PC-3 (cell line): ENCODE data around the gene STK11. TPM values are rescaled to one million over a fixed set of nuclear protein-coding genes. Genes with fewer than 3 reads are reported as not detected.
"Not testable (repeated sequence)": the region's sequence is repeated elsewhere in the genome, so short reads cannot be mapped to it uniquely, and the experiment has no call there.

Experiments
- ATAC-seq: fragments of 200-7000 bp; cut with Tn5 transposase; 2 replicates; pipeline ENCODE4 v1.9.1; 2020; ENCODE audit warnings: mild to moderate bottlenecking, moderate library complexity
- BruUV-seq: library from RNA; stranded (reverse); fragments of 400-500 nt; replicated peaks from 2 replicates; lab custom pipeline; 2021; lab: Mats Ljungman, UMichigan
- CTCF ChIA-PET: fragments of 300-600 bp; sonication (Branson Sonifier 250); formaldehyde crosslinking; loops from one replicate; lab custom pipeline; 2022; ENCODE audit warnings: antibody characterized with exemption; lab: Charles Lee
- POLR2A ChIA-PET: fragments of 300-600 bp; sonication (Branson Sonifier 250); formaldehyde crosslinking; loops from one replicate; lab custom pipeline; 2022; ENCODE audit warnings: antibody characterized with exemption; ENCODE audit not compliant: unreplicated experiment; lab: Charles Lee
- DNase-seq: peaks from one replicate; pipeline ENCODE4 v3.0.0-alpha.2; 2015
- H2AFZ ChIP-seq: fragments of 300-600 bp; sonication (generic); 2 replicates; pipeline ENCODE4 v1.6.0; 2016; ENCODE audit warnings: antibody characterized with exemption, low read length
- H3F3A ChIP-seq: fragments of 300-600 bp; sonication (generic); one replicate; pipeline ENCODE4 v1.6.0; 2017; ENCODE audit warnings: antibody characterized with exemption, low read length, control low read depth, mild to moderate bottlenecking; ENCODE audit not compliant: unreplicated experiment
- H3K27ac ChIP-seq: fragments of 300-600 bp; sonication (generic); 2 replicates; pipeline ENCODE4 v1.5.1; 2016; ENCODE audit warnings: mild to moderate bottlenecking, low read length
- H3K27me3 ChIP-seq: fragments of 300-600 bp; sonication (generic); 2 replicates; pipeline ENCODE4 v1.6.1; 2016; ENCODE audit warnings: low read length, mixed read lengths
- H3K36me3 ChIP-seq: fragments of 300-600 bp; sonication (generic); 2 replicates; pipeline ENCODE4 v1.6.1; 2016; ENCODE audit warnings: low read depth, mixed run types, low read length, mixed read lengths
- H3K4me1 ChIP-seq: fragments of 300-600 bp; sonication (generic); 2 replicates; pipeline ENCODE4 v1.5.1; 2016; ENCODE audit warnings: low read length; ENCODE audit not compliant: insufficient read depth
- H3K4me2 ChIP-seq: fragments of 300-600 bp; sonication (generic); 2 replicates; pipeline ENCODE4 v1.6.0; 2016; ENCODE audit warnings: low read length
- H3K4me3 ChIP-seq: fragments of 300-600 bp; sonication (generic); 2 replicates; pipeline ENCODE4 v1.5.1; 2016; ENCODE audit warnings: mild to moderate bottlenecking, low read length, mixed read lengths
- H3K79me2 ChIP-seq: fragments of 300-600 bp; sonication (generic); 2 replicates; pipeline ENCODE4 v1.6.1; 2017; ENCODE audit warnings: low read length, mixed read lengths
- H3K9ac ChIP-seq: fragments of 300-600 bp; sonication (generic); 2 replicates; pipeline ENCODE4 v1.6.0; 2016; ENCODE audit warnings: mild to moderate bottlenecking, low read length
- H3K9me2 ChIP-seq: fragments of 300-600 bp; sonication (generic); replicated peaks from 2 replicates; pipeline ENCODE4 v1.6.1; 2016; ENCODE audit warnings: mixed run types, low read length, mixed read lengths
- H3K9me3 ChIP-seq: fragments of 300-600 bp; sonication (generic); 2 replicates; pipeline ENCODE4 v1.6.1; 2016; ENCODE audit warnings: low read length, mixed read lengths
- H4K20me1 ChIP-seq: fragments of 300-600 bp; sonication (generic); 2 replicates; pipeline ENCODE4 v1.6.1; 2016; ENCODE audit warnings: low read length, mixed read lengths
- CTCF ChIP-seq: fragments of 300-600 bp; sonication (generic); conservative IDR thresholded peaks from 2 replicates; pipeline ENCODE4 v1.5.1; 2017; ENCODE audit warnings: antibody characterized with exemption, low read depth, mild to moderate bottlenecking, low read length
- EZH2 ChIP-seq: fragments of 300-600 bp; sonication (generic); IDR thresholded peaks from one replicate; pipeline ENCODE4 v1.6.1; 2017; ENCODE audit warnings: antibody characterized with exemption, mild to moderate bottlenecking, low read length; ENCODE audit not compliant: unreplicated experiment
- EZH2phosphoT487 ChIP-seq: fragments of 300-600 bp; sonication (generic); IDR thresholded peaks from 2 replicates; pipeline ENCODE4 v1.6.1; 2018; ENCODE audit warnings: mild to moderate bottlenecking, antibody characterized with exemption, low read length, borderline replicate concordance
- intact Hi-C: fragments of 100-400 bp; cut with micrococcal nuclease; formaldehyde crosslinking; loops from 2 replicates; pipeline ENCODE4 v1.9.0; 2023
- total RNA-seq: library from RNA; depleted of rRNA; stranded (reverse); fragments of >200 nt; gene quantifications from 2 replicates; pipeline ENCODE4 v1.2.3, GENCODE V29; 2014

STK11 gene
- total RNA-seq, 1 experiment from 2014 or later: 82.4 TPM

- no peaks in the 10 kb centered on the region for H4K20me1 ChIP-seq
- no peaks in the 10 kb centered on the region for H3K27me3 ChIP-seq
- H3K9me3 ChIP-seq: no peaks in the 10 kb centered on the region
- DNase-seq (no peak), ATAC-seq (no peak)
- ChIA-PET CTCF (interaction anchor here (0.7 kb wide), 1 partner anchor 135 kb away, joined by 3 read pairs; no protein-coding TSS in a partner anchor), POLR2A (no interaction called here)
- H3K4me3 ChIP-seq: no peak overlapping the region
- H2AFZ ChIP-seq: no peak overlapping the region
- no peak overlapping the region for H3K4me2 ChIP-seq
- no peaks in the 10 kb centered on the region for H3K36me3 ChIP-seq
- BruUV-seq: no TSS peak
- H3K4me1 ChIP-seq: peaks cover 6% of the 10 kb centered on the region; the same call in 1 of the 2 replicates
- TF ChIP-seq EZH2 (no peak), EZH2phosphoT487 (no peak), CTCF (no peak)
- H3K9me2 ChIP-seq: no peaks in the 10 kb centered on the region
- H3K27ac ChIP-seq: no peak overlapping the region
- no peaks in the 10 kb centered on the region for H3K79me2 ChIP-seq
- H3K9ac ChIP-seq: no peak overlapping the region
- no peaks in the 10 kb centered on the region for H3F3A ChIP-seq
- intact Hi-C loops: no loop called here
These were observed 6.0 kb upstream of the STK11 start for GRCh38 chr19:1199531-1199930.

GRCh38 chr19:1200614-1201013 lies 5.0 kb upstream of the STK11 start:
- DNase-seq, H3K4me3 ChIP-seq, BruUV-seq, H3K9me2 ChIP-seq, H3K79me2 ChIP-seq, H3F3A ChIP-seq, H3K27me3 ChIP-seq, H3K4me1 ChIP-seq, H3K4me2 ChIP-seq, H3K9me3 ChIP-seq, H2AFZ ChIP-seq, H3K9ac ChIP-seq, H4K20me1 ChIP-seq, CTCF ChIA-PET, H3K27ac ChIP-seq, POLR2A ChIA-PET, ATAC-seq, H3K36me3 ChIP-seq, intact Hi-C loops: not testable (repeated sequence)

- ChIA-PET POLR2A (no interaction called here), CTCF (no interaction called here)
- no peaks in the 10 kb centered on the region for H3K9me2 ChIP-seq
- peaks cover 12% of the 10 kb centered on the region; the same call in 1 of the 2 replicates for H4K20me1 ChIP-seq
- TF ChIP-seq EZH2phosphoT487 (no peak), EZH2 (no peak), CTCF (no peak)
- BruUV-seq: no TSS peak
- no peak for DNase-seq
- H3K4me1 ChIP-seq: peaks cover 9% of the 10 kb centered on the region; the same call in 1 of the 2 replicates
- H3K9me3 ChIP-seq: no peaks in the 10 kb centered on the region
- H3K4me2 ChIP-seq: peak overlapping the region; percentile 81
- peak overlapping the region; percentile 84 for H3K4me3 ChIP-seq
- H2AFZ ChIP-seq: no peak overlapping the region
- intact Hi-C loops: no loop called here
- H3K79me2 ChIP-seq: peaks cover 51% of the 10 kb centered on the region
- H3F3A ChIP-seq: no peaks in the 10 kb centered on the region
- H3K27ac ChIP-seq: no peak overlapping the region
- no peak for ATAC-seq
- no peaks in the 10 kb centered on the region for H3K36me3 ChIP-seq
- H3K27me3 ChIP-seq: no peaks in the 10 kb centered on the region
- peak overlapping the region; percentile 66 for H3K9ac ChIP-seq
These were observed 729 bp downstream of the STK11 start for GRCh38 chr19:1206150-1206863.
